Neural progenitor cell (in vitro differentiated cells): ENCODE data around the gene BFSP1. TPM values are rescaled to one million over a fixed set of nuclear protein-coding genes. Genes with fewer than 3 reads are reported as not detected.

Experiments
- DNase-seq: peaks from one replicate; pipeline ENCODE4 v3.0.0-alpha.2; 2016; ENCODE audit warnings: low spot score
- H2AFZ ChIP-seq: fragments of 200-600 bp; sonication (generic); replicated peaks from 2 replicates; pipeline ENCODE4 v1.6.1; 2016; ENCODE audit warnings: antibody characterized with exemption
- H3F3A ChIP-seq: fragments of 200-600 bp; sonication (generic); 2 replicates; pipeline ENCODE4 v1.6.1; 2016; ENCODE audit warnings: antibody characterized with exemption, low read depth
- H3K27ac ChIP-seq: fragments of 200-600 bp; sonication (generic); 2 replicates; pipeline ENCODE4 v1.5.1; 2016; ENCODE audit warnings: mild to moderate bottlenecking
- H3K27me3 ChIP-seq: fragments of 200-600 bp; sonication (generic); 2 replicates; pipeline ENCODE4 v1.6.1; 2016; ENCODE audit warnings: mild to moderate bottlenecking, moderate library complexity
- H3K36me3 ChIP-seq: fragments of 200-600 bp; sonication (generic); 2 replicates; pipeline ENCODE4 v1.5.1; 2016
- H3K4me1 ChIP-seq: fragments of 200-600 bp; sonication (generic); 2 replicates; pipeline ENCODE4 v1.6.1; 2016; ENCODE audit warnings: mixed run types
- H3K4me2 ChIP-seq: fragments of 200-600 bp; sonication (generic); 2 replicates; pipeline ENCODE4 v1.6.1; 2016
- H3K4me3 ChIP-seq: fragments of 200-600 bp; sonication (generic); 2 replicates; pipeline ENCODE4 v1.5.1; 2016
- H3K79me2 ChIP-seq: fragments of 200-600 bp; sonication (generic); 2 replicates; pipeline ENCODE4 v1.6.1; 2016; ENCODE audit warnings: low read depth
- H3K9ac ChIP-seq: fragments of 200-600 bp; sonication (generic); 2 replicates; pipeline ENCODE4 v1.6.1; 2016
- H3K9me3 ChIP-seq: fragments of 200-600 bp; sonication (generic); 2 replicates; pipeline ENCODE4 v1.5.1; 2016; ENCODE audit warnings: low read depth
- H4K20me1 ChIP-seq: fragments of 200-600 bp; sonication (generic); 2 replicates; pipeline ENCODE4 v1.6.1; 2016; ENCODE audit warnings: low read depth
- H3K27ac Mint-ChIP-seq: 3 replicates; pipeline ENCODE4 v1.8.0; 2021; ENCODE audit warnings: mixed read lengths
- H3K27me3 Mint-ChIP-seq: 2 replicates; pipeline ENCODE4 v1.8.0; 2022; ENCODE audit warnings: low read depth, mild to moderate bottlenecking, inconsistent platforms, moderate library complexity, mixed read lengths; ENCODE audit not compliant: insufficient read depth
- H3K36me3 Mint-ChIP-seq: 3 replicates; pipeline ENCODE4 v1.8.0; 2021; ENCODE audit warnings: mixed read lengths
- H3K4me1 Mint-ChIP-seq: 3 replicates; pipeline ENCODE4 v1.8.0; 2021; ENCODE audit warnings: mixed read lengths
- H3K4me3 Mint-ChIP-seq: 3 replicates; pipeline ENCODE4 v1.8.0; 2021; ENCODE audit warnings: mild to moderate bottlenecking, moderate library complexity, mixed read lengths
- H3K9me3 Mint-ChIP-seq: 3 replicates; pipeline ENCODE4 v1.8.0; 2020; ENCODE audit warnings: mixed read lengths
- CTCF ChIP-seq: fragments of 200-600 bp; sonication (generic); IDR thresholded peaks from 2 replicates; pipeline ENCODE4 v1.5.1; 2017; ENCODE audit warnings: antibody characterized with exemption, mild to moderate bottlenecking
- EZH2 ChIP-seq: fragments of 200-600 bp; sonication (generic); IDR thresholded peaks from 2 replicates; pipeline ENCODE4 v1.6.1; 2017; ENCODE audit warnings: antibody characterized with exemption, mild to moderate bottlenecking, moderate library complexity
- EZH2phosphoT487 ChIP-seq: fragments of 200-600 bp; sonication (generic); IDR thresholded peaks from 2 replicates; pipeline ENCODE4 v1.6.1; 2017; ENCODE audit warnings: antibody characterized with exemption
- total RNA-seq: library from RNA; depleted of rRNA; stranded (reverse); fragments of >200 nt; gene quantifications from 2 replicates; pipeline ENCODE4 v1.2.3, GENCODE V29; 2015; ENCODE audit warnings: low replicate concordance

BFSP1 gene
- total RNA-seq, 1 donor from 2014 or later, result not detected

- Mint-ChIP-seq H3K4me3 (peak overlapping the region; percentile 95), H3K4me1 (peaks cover 25% of the 10 kb centered on the region), H3K27ac (peak overlapping the region; percentile 95), H3K9me3 (no peaks in the 10 kb centered on the region), H3K36me3 (no peaks in the 10 kb centered on the region), H3K27me3 (peaks cover 6% of the 10 kb centered on the region)
- Histone ChIP-seq H3K4me3 (peak overlapping the region; percentile 81), H3K27me3 (peaks cover 12% of the 10 kb centered on the region), H2AFZ (no peak overlapping the region), H3K9ac (no peak overlapping the region), H3K36me3 (no peaks in the 10 kb centered on the region), H3K79me2 (peaks cover 56% of the 10 kb centered on the region), H3F3A (peaks cover 29% of the 10 kb centered on the region), H3K9me3 (no peaks in the 10 kb centered on the region), H4K20me1 (peaks cover 43% of the 10 kb centered on the region), H3K4me2 (peak overlapping the region; percentile 85), H3K4me1 (peaks cover 22% of the 10 kb centered on the region), H3K27ac (no peak overlapping the region)
- no peak for TF ChIP-seq EZH2
- no peak for TF ChIP-seq CTCF
- no peak for TF ChIP-seq EZH2phosphoT487
- DNase-seq, result no peak
Observed at GRCh38 chr20:17571153-17571527, 40.0 kb upstream of the BFSP1 start.

- Mint-ChIP-seq H3K4me1 (peaks cover 25% of the 10 kb centered on the region), H3K36me3 (no peaks in the 10 kb centered on the region), H3K9me3 (no peaks in the 10 kb centered on the region), H3K4me3 (peak overlapping the region; percentile 95), H3K27ac (peak overlapping the region; percentile 95), H3K27me3 (peaks cover 4% of the 10 kb centered on the region)
- no peaks in the 10 kb centered on the region for H3K36me3 ChIP-seq
- peak overlapping the region; percentile 81 for H3K4me3 ChIP-seq
- peak overlapping the region; percentile 96 for H2AFZ ChIP-seq
- no peaks in the 10 kb centered on the region for H3K9me3 ChIP-seq
- H4K20me1 ChIP-seq, result peaks cover 38% of the 10 kb centered on the region
- peak overlapping the region; percentile 93 for H3K27ac ChIP-seq
- TF ChIP-seq CTCF (no peak), EZH2phosphoT487 (no peak), EZH2 (no peak)
- peak; percentile 80 for DNase-seq
- peaks cover 29% of the 10 kb centered on the region for H3F3A ChIP-seq
- peak overlapping the region; percentile 48 for H3K9ac ChIP-seq
- peaks cover 22% of the 10 kb centered on the region for H3K4me1 ChIP-seq
- H3K79me2 ChIP-seq, result peaks cover 50% of the 10 kb centered on the region
- H3K27me3 ChIP-seq, result peaks cover 12% of the 10 kb centered on the region
- H3K4me2 ChIP-seq, result peak overlapping the region; percentile 85
Observed at GRCh38 chr20:17570347-17571152, 39.4 kb upstream of the BFSP1 start.

DNA sequence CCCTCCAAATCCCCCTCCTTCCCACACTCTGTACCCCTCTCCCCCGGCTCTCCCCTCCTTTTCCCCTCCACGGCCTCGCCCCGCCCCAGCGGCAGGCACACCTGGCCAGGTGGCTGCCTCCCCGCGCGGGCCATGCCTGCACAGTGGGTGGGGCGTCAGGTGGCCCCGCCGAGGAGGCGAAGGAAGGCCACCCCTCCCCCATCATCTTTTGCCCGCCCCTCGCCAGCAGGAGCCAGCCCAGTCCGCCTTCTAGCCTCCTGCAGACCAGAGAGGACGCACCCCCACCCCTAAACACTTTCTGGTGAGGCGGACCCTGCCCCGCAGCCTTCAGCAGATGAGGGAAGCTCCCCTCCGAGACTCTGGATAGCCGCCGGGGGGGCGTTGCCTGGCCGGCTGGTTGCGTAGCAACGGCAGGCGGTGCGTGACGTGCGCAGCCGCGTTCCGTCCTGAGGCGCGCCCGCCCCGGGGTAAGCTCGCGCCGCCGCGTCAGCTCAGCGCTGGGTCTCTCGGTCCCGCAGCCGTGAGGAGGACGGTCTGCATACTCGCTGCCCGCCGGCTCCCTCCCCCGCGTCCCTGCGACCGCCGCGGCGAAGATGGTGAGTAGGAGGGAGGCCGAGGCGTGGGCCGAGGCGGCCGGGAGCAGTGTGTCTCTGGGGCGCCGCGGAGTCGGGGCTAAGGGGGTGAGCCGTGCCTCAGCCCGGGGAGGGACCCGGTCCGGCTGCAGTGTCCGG, 38.6 kb upstream of the BFSP1 start, which contains the start of gene DSTN:
Gene DSTN, plus strand, starts transcription at position 460 of the 731 bp plus-strand sequence. Its CDS starts 134 bp downstream, at position 594.
- peaks cover 4% of the 10 kb centered on the region for H3K27me3 Mint-ChIP-seq
- peak within 1 kb of the TSS; percentile 93 for H3K27ac ChIP-seq
- no peaks in the 10 kb centered on the region for H3K36me3 ChIP-seq
- H3K9me3 Mint-ChIP-seq, result no peaks in the 10 kb centered on the region
- peaks cover 22% of the 10 kb centered on the region for H3K4me1 ChIP-seq
- peak within 1 kb of the TSS; percentile 96 for H2AFZ ChIP-seq
- H3K27ac Mint-ChIP-seq, result peak within 1 kb of the TSS; percentile 95
- H3K36me3 Mint-ChIP-seq, result no peaks in the 10 kb centered on the region
- peaks cover 38% of the 10 kb centered on the region for H4K20me1 ChIP-seq
- peaks cover 12% of the 10 kb centered on the region for H3K27me3 ChIP-seq
- H3F3A ChIP-seq, result peaks cover 29% of the 10 kb centered on the region
- H3K4me3 Mint-ChIP-seq, result peak within 1 kb of the TSS; percentile 95
- peak; percentile 98 for DNase-seq
- no peak for TF ChIP-seq EZH2
- TF ChIP-seq CTCF, result no peak
- TF ChIP-seq EZH2phosphoT487, result no peak
- peak within 1 kb of the TSS; percentile 81 for H3K4me3 ChIP-seq
- no peaks in the 10 kb centered on the region for H3K9me3 ChIP-seq
- peaks cover 42% of the 10 kb centered on the region for H3K79me2 ChIP-seq
- peak within 1 kb of the TSS; percentile 48 for H3K9ac ChIP-seq
- peak within 1 kb of the TSS; percentile 85 for H3K4me2 ChIP-seq
- peaks cover 25% of the 10 kb centered on the region for H3K4me1 Mint-ChIP-seq
